ENCODE measurements around the gene C2CD4B. TPM values are rescaled to one million over a fixed set of nuclear protein-coding genes. Genes with fewer than 3 reads are reported as not detected.

The C2CD4B gene
- total and polyA plus RNA-seq, 10 of the 15 experiments (the other 5 are each of a cell fraction or from before 2014, with no cell fraction given), result not detected

GRCh38 chr15:62125773-62126172, 39.3 kb downstream of the C2CD4B start:
- ChIA-PET CTCF (interaction anchor here (1.0 to 2.9 kb wide), 5 partner anchors 38 to 181 kb away, joined by 3 to 20 read pairs (median 3); no protein-coding TSS in a partner anchor), RAD21 (ENCODE audit: unreplicated experiment) (interaction anchor here (0.9 to 1.1 kb wide), 3 partner anchors 13 to 181 kb away, joined by 3 read pairs; no protein-coding TSS in a partner anchor), POLR2A (no interaction called here), SMC1A (ENCODE audit: uncharacterized antibody, unreplicated experiment) (interaction anchor here (1.0 kb wide), 1 partner anchor 67 kb away, joined by 3 read pairs; no protein-coding TSS in a partner anchor)
- TF ChIP-seq CTCF (IDR thresholded peaks at IDR 0.05 in 2 of 3, conservative IDR thresholded peaks at IDR 0.05 in 1 of 3; ENCODE audit: control insufficient read depth in 2 of 3, extremely low read depth in 1 of 3, insufficient read depth in 1 of 3, low read depth in 3 of 3, low read length in 3 of 3) (0 out of 6 replicates have a peak, but pooled peaks of 1 of the 3 experiments have one; percentile 8), BRCA1 (IDR thresholded peaks at IDR 0.05; ENCODE audit: low read depth, low read length) (no peak), PAX8 (IDR thresholded peaks at IDR 0.05) (no peak), IKZF1 (conservative IDR thresholded peaks at IDR 0.05) (no peak)
- TF ChIP-seq, protein P1, sequence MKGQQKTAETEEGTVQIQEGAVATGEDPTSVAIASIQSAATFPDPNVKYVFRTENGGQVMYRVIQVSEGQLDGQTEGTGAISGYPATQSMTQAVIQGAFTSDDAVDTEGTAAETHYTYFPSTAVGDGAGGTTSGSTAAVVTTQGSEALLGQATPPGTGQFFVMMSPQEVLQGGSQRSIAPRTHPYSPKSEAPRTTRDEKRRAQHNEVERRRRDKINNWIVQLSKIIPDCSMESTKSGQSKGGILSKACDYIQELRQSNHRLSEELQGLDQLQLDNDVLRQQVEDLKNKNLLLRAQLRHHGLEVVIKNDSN (IDR thresholded peaks at IDR 0.05; ENCODE audit: borderline replicate concordance, extremely low read length, insufficient read depth, low read depth, low read length), result no peak
- Histone ChIP-seq H3K27ac (ENCODE audit: control insufficient read depth, insufficient read depth) (no peak overlapping the region), H3K4me1 (ENCODE audit: control insufficient read depth, insufficient read depth, low read length) (no peaks in the 10 kb centered on the region), H3K9ac (ENCODE audit: control insufficient read depth, insufficient read depth, low read length) (no peak overlapping the region), H2AFZ (ENCODE audit: control insufficient read depth, low read depth, low read length) (no peak overlapping the region), H3K36me3 (ENCODE audit: control insufficient read depth in 2 of 2, insufficient read depth in 2 of 2, low read length in 1 of 2) (no peaks in the 10 kb centered on the region), H3K4me3 (no peak overlapping the region), H3K4me2 (ENCODE audit: control insufficient read depth, insufficient read depth) (no peak overlapping the region), H3K27me3 (replicated peaks in 1 of 2; ENCODE audit: control insufficient read depth in 2 of 2, insufficient read depth in 2 of 2, low read length in 1 of 2) (no peaks in the 10 kb centered on the region), H3K9me3 (replicated peaks; ENCODE audit: control insufficient read depth, insufficient read depth, low read length) (no peaks in the 10 kb centered on the region), H3K79me2 (ENCODE audit: control insufficient read depth, insufficient read depth, low read length) (no peaks in the 10 kb centered on the region), H4K20me1 (ENCODE audit: control insufficient read depth, insufficient read depth) (no peaks in the 10 kb centered on the region)
- ATAC-seq, result no peak
- intact Hi-C loops (cut with micrococcal nuclease; ENCODE audit: unreplicated experiment) (no loop called here), in situ Hi-C loops (cut with MboI) (no loop called here)
- BruUV-seq (replicated peaks), result no TSS peak
- DNase-seq (ENCODE audit: low read depth, low spot score), result no peak
- no peak for FAIRE-seq
- 6% methylated on average over 2 of the region's 2 CpGs for WGBS (ENCODE audit: insufficient coverage, insufficient replicate concordance, low lambda C conversion rate, missing lambda C conversion rate)
